Measurements from ENCODE around the gene TCF7L1.
"Not testable (repeated sequence)": the region's sequence is repeated elsewhere in the genome, so short reads cannot be mapped to it uniquely, and the experiment has no call there.

The TCF7L1 gene, protein sequence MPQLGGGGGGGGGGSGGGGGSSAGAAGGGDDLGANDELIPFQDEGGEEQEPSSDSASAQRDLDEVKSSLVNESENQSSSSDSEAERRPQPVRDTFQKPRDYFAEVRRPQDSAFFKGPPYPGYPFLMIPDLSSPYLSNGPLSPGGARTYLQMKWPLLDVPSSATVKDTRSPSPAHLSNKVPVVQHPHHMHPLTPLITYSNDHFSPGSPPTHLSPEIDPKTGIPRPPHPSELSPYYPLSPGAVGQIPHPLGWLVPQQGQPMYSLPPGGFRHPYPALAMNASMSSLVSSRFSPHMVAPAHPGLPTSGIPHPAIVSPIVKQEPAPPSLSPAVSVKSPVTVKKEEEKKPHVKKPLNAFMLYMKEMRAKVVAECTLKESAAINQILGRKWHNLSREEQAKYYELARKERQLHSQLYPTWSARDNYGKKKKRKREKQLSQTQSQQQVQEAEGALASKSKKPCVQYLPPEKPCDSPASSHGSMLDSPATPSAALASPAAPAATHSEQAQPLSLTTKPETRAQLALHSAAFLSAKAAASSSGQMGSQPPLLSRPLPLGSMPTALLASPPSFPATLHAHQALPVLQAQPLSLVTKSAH

DNA sequence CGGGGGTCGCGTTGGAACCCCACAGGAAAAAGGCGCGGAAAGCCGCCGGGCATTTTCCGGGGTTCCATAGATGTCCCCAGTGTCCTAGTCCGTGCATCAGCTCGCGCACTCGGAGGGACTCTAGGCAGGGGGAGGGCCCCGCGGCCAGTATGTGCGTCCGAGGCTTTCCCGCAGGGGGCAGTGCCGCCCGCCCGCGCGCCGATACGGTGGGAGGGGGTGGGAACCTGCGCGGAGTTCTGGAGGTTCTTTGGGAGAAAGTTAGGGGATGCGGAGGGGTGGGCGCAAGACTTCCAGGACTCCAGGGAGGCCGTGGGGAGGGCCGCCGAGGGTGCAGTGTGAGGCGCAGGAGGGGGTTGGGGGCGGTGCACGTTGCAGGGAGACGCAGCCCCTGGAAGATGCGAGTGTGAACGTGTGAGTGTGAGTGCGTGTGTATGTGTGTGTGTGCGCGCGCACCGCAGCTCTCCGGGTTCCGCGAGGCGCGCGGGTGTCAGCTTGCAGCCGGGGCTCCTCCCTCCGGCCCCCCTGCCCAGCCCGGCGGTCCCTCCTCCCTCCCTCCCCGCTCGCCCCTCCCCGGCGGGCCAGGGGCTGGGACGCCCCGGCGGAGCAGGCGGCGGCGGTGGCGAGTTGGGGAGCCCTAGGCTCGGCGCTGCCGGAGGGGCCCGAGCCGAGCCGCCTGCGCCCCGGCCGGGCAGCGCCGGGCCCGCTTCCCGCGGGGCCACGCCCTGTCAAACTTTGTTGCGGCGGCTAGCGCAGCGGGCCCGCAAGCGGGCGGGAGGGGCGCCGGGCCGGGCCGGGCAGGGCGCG is at the start of gene TCF7L1:
TSS of gene TCF7L1 (plus strand) at position 559 of the 804 bp plus-strand sequence. CDS start 293 bp downstream, outside the sequence.
- DNase-seq, result no peak

DNA sequence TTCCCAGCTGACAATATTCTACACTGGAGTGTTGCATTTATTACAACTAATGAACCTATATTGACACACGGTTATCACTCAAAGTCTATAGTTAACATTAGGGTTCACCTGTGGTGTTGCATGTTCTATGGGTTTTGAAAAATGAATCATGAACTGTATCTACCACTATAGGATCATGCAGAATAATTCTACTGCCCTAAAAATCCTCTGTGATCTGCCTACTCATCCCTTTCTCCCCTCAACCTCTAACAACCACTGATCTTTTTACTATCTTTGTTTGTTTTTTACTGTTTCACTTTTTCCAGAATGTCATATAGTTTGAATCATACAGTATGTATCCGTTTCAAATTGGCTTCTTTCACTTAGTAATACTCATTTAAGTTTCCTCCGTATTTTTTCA is 47.6 kb upstream of the TCF7L1 start:
- DNase-seq, result no peak

DNA sequence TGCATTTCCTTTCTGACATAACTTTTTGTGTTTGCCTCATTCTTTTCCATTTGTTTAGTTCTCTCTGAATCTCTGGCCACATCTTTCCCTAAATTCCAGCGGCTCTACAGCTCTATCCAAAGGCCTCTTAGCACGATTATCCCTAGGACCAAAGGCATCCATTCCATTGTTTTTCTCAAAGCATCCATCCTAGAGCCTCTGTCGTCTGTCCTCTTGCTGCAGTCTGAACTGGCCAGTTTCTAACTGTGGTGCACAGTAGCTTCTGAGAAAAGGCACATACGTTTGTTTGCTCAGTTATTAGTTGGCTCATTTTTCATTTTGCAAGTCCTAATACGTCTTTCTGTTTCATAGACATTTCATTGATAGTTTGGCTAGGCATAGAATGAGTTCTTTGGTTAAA is 45.7 kb upstream of the TCF7L1 start:
- DNase-seq, result no peak

DNA sequence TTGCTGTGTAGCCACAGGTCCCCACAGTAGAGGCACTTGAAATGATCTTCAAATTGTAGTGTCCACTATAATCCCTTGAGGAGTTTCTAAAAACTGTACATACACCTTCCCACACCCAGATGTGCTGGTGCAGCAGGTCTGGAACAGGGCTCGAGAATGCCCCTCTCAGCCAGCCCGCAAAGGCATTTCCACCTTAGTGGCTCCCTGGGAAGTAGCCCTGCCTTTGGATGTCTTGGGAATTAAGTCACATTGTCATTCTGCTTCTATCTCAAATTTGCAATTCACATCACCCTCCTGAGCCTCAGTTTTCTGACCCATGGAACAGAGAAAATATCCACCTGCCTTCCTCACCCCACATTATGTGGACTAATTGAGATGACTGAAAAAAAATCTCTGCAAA is 44.3 kb upstream of the TCF7L1 start:
- no peak for DNase-seq

DNA sequence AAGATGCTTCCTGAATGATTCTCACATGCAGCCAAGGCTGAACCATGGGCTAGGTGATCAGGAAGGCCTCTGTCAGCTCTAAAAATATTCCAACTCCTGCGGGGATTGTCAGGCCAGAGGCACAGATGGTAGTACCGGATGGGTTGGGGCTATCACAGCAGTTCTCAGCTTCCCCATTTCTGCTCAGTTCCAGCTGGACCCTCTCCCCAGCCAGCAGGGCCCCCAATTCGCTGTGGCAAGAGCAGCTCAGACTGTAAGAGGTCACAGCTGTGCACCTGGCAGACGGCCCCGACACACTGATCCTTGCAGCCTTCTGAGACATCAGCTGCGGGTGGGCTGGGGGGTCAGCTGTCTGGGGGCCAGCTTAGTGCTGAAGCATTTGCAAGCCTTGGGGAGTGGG is 43.6 kb upstream of the TCF7L1 start:
- no peak for DNase-seq

DNA sequence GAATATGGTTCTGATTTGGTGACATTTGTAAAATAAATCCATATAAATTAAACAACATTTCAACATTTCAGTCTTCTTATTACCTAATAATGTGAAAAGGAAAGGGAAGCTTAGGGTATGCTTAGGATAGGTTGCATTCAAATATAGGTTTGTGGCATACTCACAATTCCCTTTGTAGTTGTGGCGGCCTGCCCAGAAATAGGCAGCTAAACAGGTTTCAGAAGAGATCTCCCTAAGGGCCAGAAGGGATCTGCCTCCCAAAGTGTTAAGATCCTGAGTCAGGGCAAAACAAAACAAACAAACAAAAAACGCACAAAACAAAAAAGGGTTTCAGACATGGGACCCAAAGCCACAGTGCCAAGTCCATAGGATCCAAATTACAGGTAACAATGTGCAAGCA is 41.4 kb upstream of the TCF7L1 start:
- DNase-seq, result no peak

DNA sequence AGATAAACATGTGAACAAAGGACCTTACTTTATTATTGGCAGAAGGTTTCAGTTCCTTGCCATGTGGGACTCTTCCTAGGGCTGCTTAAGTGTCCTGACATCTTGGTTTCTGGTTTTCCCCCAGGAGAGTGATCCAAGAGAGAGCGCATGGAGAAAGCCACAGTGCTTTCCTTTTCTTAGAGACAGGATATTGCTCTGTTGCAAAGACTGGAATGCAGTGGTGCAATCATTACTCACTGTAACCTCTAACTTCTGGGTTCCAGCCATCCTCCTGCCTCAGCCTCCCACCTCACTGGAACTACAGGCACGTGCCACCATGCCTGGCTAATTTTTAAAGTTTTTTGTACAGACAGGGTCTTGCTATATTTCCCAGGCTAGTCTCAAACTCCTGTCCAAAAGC is 38.1 kb upstream of the TCF7L1 start:
- no peak for DNase-seq

DNA sequence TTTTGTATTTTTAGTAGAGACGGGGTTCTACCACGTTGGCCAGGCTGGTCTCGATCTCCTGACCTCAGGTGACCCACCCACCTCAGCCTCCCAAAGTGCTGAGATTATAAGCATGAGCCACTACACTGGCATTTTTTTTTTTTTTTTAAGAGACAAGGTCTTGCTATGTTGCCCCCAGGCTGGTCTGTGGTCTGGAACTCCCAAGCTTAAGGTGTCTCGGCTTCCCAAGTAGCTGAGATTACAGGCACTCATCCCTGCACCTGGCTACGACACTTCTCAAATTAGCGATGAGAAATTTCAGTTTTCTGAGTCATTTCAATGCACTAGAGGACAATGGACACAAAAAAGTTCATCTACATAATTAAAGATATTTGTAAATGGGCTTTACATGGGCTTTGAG is 36.6 kb upstream of the TCF7L1 start:
- no peak for DNase-seq

DNA sequence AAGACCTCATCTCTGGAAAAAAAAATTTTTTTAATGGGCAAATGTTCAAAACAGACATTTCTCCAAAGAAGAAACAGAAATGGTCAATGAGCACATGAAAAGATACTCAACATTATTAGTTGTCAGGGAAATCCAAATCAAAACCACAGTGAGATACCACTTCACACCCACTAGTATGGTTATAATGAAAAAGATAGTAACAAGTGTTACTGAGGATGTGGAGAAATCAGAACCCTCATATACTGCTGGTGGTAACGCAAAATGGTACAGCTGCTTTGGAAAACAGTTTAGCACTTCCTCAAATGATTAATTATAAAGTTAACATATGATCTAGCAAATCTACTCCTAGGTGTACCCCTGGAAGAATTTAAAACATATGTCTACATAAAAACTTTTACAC is 29.0 kb upstream of the TCF7L1 start:
- DNase-seq, result no peak

DNA sequence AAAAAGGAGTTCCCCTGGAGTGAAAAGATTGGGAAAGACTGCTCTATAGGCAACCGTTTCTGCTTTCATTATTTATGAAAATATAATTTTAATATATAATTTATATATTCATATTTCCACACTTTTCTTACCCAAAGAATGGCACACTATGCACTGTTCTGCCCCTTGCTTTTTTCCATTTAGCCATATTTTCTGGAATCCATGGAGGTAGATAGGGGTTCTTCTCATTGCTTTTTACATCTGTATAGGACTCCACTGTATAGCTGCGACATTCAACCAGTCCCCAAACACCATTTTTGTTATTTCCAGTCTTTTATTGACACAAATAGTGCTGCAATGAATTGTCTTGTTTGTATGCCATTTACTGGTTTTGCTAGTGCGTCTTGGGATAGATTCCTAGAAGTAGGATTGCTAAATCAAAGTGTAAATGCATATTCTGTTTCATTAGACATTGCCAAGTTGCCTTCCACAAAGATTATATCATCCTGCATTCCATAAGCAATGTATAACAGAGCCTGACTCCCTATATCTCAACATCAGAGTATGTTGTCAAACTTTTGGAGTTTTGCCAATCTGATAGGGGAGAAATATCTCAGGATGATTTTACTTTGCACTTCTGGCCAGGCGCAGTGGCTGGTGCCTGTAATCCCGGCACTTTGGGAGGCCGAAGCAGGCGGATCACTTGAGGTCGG is 26.6 kb upstream of the TCF7L1 start:
- DNase-seq, result no peak

DNA sequence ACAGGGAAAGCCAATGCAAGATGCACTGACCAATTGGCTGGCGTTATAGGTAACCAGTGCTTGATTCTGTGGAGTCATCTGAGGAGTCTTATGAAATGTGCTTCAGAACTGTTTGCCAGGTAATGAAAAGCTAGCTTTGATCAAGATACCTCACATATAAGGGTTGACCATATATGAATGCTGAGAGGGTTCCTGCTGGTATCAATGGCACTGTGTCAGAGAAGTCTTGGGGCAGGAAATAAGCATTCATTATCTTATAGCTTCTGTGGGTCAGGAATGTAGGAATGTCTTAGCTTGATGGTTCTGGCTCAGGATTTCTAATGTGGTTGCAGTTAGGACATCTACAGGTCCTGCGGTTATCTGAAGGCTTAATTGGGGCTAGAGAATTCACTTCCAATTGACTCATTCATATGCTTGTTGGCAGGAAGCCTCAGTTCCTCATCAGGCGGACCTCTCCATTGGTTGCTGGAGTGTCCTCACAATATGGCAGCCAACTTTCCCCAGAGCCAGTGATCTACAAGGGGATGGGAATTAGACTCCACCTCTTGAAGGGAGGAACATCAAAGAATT is 22.1 kb upstream of the TCF7L1 start:
- DNase-seq, result no peak

DNA sequence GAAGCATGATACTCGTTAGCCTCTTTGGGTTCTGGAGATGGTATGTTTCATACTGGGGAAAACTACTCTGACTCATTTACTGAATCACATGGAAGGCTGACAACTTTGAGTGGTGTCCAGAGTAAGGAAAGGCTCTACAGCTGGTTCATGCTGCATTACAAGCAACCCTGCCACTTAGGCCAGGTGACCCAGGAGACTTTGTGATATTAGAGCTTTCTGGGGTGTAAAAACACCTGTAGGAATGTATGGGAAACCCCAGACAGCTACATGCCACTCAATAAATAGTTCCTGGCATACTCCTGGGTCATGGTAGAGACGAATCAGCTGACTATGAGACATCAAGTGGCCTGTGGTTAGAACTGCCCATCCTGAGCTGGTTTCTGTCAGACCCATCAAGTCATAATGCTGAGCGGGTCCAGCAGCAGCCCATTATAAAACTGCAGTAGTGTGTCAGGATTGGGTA is 21.3 kb upstream of the TCF7L1 start:
- DNase-seq, result no peak

DNA sequence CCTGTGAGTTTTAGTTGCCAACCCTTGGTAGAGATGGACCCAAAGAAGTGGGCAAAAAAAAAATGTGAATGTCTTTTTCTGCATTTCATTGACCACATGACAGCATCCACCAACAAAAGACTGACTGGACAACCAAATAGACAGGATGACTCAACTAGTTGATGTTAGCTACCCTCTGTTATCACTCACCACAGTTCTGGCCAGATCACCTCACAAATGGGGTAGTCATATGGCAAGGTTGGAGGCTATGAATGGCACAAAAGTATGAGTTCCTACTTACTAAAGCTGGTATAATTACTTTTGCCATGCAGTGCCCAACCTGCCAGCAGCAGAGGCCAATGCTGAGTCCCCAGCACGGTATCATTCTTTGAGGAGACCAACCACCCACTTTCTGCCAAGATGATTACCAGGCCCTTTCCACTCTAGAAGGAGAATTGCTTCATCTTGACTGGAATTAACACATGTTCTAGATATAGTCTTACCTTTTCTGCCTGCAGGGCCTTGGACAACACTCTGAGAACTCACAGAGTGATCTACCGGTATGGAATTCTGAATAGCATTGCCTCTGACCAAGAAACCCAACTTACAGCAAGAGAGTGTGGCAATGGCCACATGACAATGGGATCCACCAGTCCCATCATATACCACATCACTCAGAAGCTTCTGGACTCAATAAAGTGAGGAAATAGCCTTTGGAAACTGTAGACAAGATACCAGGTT is 20.1 kb upstream of the TCF7L1 start:
- no peak for DNase-seq

DNA sequence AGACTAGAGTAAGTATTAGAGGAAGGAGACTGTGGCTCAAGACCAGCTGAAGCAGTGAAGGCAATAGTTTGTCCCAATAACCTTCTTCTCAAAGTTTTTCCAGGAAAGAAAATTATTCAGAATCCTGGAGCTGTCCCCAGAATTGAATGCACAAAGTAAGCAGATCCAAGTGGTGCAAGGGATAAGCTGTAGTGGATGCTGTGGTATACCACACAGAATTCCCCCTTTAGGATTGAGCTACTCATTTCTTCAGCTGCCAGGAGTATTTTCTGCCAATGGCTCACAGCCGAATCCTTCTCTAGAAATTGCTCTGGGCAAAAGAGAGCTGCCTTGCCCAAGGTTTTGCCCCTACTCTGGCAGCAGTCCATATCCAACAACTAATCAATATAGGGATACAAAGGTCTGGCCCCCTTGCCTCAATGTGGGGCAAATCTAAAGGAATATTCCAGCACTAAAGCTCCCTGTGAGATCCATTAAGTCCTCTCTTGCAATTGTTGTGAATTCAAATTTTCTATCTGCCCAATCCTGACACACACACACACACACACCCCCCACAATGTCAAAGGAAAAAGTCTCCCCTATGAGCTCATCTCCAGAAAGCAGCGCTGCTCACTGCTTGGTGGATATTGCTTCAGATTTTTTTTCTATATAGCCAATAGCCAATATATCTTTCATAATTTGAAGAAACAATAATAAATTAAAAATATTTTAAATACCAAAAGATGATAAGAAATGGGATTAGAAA is 18.4 kb upstream of the TCF7L1 start:
- no peak for DNase-seq

DNA sequence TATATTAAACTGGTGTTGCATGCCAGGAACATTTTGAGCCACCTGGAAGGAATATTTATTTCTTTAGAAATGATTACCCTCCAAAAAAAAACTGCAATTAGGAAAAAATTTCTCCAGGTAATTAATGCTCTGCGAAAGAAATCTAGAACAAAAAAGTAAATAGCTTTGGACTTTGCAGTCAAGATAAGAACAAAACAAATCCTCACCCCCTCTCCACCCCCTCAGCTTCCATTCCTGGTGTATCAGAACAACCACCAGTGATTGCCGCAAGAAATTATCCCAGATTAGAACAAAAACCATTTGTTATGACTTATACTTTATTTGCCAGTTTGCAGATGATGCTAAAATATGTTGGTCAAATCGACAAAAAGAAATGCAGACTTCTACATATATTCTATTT is 17.0 kb upstream of the TCF7L1 start:
- no peak for DNase-seq

DNA sequence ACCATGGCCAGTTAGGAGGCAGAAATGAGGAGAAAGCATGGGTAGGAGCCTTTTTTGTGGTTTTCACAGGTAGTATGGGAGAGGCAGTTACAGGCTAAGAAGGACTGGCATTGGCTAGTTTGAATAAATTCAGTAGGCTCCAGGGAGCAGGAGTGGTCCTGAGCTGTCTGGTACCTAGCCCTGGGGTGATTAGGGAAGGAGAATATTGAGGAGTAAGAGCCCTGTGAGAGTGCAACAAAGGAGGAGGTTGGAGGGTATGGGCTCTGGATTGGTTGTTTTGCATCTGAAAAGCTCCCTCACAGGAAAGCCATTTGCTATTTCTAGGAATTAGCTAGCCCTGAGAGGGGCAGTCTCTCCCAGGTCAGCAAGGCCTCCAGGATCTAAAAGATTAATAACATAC is 13.3 kb upstream of the TCF7L1 start:
- DNase-seq, result no peak

DNA sequence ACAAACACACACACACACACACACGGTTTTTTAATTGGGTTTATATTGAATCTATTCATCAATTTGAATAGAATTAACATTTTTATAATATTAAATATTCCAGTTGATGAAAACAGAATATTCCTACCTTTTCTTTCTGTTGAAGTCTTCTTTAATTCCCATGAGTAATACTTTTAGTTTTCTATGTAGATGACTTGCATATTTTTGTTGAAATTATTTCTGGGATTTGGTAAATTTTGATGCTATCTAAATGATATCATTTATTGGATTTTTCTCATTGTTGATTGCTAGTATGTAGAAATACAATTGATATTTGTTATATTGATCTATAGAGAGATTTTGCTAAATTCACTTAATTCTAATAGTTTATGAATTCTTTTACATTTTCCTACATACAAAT is 12.8 kb upstream of the TCF7L1 start:
- DNase-seq, result no peak

DNA sequence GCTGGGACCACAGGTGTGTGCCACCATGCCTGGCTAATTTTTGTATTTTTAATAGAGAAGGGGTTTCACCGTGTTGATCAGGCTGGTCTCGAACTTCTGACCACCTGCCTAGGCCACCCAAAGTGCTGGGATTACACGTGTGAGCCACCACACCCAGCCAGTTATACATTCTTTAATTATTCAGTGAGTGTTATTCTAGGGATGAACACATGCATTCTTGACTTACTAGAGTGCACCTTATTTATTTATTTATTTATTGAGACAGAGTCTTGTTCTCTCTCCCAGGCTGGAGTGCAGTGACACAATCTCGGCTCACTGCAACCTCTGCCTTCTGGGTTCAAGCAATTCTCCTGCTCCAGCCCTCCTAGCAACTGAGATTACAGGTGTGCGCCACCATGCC is 6.7 kb upstream of the TCF7L1 start:
- DNase-seq, result not testable (repeated sequence)

DNA sequence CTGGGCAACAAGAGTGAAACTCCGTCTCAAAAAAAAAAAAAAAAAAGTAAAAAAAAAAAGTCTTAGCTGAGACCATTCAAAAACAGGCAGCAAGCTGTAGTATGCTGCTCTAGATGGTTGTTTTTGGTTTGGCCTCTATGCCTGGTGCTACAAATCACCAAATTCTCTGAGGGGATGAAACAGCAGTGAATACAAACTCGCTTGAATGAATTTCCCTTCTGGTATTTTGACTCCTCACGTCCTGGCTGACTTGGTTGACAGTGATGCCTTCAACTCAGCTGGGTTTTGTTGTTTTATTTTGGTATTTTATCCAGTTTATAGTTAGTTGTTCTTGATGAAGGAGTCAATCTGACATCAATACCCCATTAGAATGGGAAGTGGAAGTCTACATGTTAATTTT is 3.3 kb upstream of the TCF7L1 start:
- DNase-seq, result no peak

DNA sequence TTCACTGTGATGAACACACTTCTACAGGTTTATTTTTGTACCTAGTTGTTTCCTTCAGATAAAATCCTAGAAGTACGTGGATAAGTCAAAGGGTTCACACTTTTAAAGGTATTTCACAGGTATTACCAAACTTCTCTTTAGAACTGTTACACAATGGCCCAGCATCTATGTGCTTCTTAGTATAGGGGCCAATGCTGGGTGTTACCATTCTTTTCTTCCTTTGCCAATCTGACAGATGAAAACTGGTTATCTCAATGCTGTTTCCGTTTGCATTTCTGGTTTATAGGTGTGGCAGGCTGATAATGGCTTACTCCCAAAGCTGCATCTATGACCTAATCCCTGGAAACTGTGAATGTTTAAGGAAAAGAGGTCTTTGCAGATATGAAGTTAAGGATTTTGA is 2.8 kb upstream of the TCF7L1 start:
- DNase-seq, result no peak

DNA sequence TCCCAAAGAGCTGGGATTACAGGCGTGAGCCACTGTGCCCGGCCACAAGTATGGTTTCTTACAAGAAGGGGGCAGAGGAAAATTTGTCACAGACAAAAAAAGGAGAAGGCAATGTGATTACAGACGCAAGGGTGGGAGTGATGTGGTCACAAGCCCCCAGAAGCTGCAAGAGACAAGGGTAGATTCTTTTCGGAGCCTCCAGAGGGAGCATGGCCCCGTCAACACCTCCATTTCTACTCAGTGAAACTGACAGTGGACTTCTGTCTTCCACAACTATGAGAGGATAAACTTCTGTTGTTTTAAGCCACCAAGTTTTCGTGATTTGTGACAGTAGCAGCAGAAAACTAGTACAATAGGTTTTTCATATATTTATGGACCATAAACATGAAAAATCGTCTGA is 2.1 kb upstream of the TCF7L1 start:
- no peak for DNase-seq

Data from bone marrow (tissue), 2 donors.